Esophagus muscularis mucosa (tissue), 4 donors: ENCODE data around the gene MYCBPAP. TPM values are rescaled to one million over a fixed set of nuclear protein-coding genes. Genes with fewer than 3 reads are reported as not detected.

Experiments used
- DNase-seq: peaks from one replicate; pipeline ENCODE4 v3.0.0-alpha.2; 2017; ENCODE audit errors: extremely low spot score
- H3K27ac ChIP-seq, 4 donors: fragments of 200-600 bp; sonication (generic); replicated peaks in 1 of 4; 1 replicate in 3 of 4; 2 replicates in 1 of 4; pipeline ENCODE4 v1.5.1; 2016 to 2019; ENCODE audit warnings: mild to moderate bottlenecking in 1 of 4
- H3K27me3 ChIP-seq, 4 donors: fragments of 200-600 bp; sonication (generic); one replicate each; pipeline versions ENCODE4 v1.5.1 to v1.6.0; 2016 to 2019
- H3K36me3 ChIP-seq, 4 donors: fragments of 200-600 bp; sonication (generic); one replicate each; pipeline ENCODE4 v1.5.1; 2016 to 2019
- H3K4me1 ChIP-seq, 4 donors: fragments of 200-600 bp; sonication (generic); one replicate each; pipeline ENCODE4 v1.5.1; 2016 to 2019
- H3K4me3 ChIP-seq, 4 donors: fragments of 200-600 bp; sonication (generic); 1 replicate in 2 of 4; 2 replicates in 2 of 4; pipeline ENCODE4 v1.5.1; 2016 to 2019; ENCODE audit warnings: mild to moderate bottlenecking in 4 of 4, moderate library complexity in 1 of 4
- H3K9me3 ChIP-seq, 4 donors: fragments of 200-600 bp; sonication (generic); 1 replicate in 3 of 4; 2 replicates in 1 of 4; pipeline ENCODE4 v1.5.1; 2016 to 2019
- EP300 ChIP-seq: sonication (generic); formaldehyde crosslinking; IDR thresholded peaks from one replicate; pipeline ENCODE4 v1.6.1; 2017; ENCODE audit warnings: antibody characterized with exemption
- POLR2A ChIP-seq: fragments of 450-650 bp; IDR thresholded peaks from one replicate; pipeline ENCODE4 v1.6.1; 2017; ENCODE audit warnings: antibody characterized with exemption, moderate library complexity, mild to moderate bottlenecking, low read depth
- POLR2AphosphoS5 ChIP-seq, 2 donors: sonication (generic); formaldehyde crosslinking; IDR thresholded peaks; one replicate each; pipeline ENCODE4 v1.6.1; 2017; ENCODE audit warnings: antibody characterized with exemption in 2 of 2
- WGBS: methylation state at CpG from one replicate; pipeline ENCODE4 v1.1.5; 2018; 5-methylcytosine and 5-hydroxymethylcytosine counted together
- intact Hi-C: fragments of 100-400 bp; cut with DNase I; formaldehyde crosslinking; loops from one replicate; pipeline ENCODE4 v1.15.1; 2023
- total RNA-seq, 4 donors: library from RNA; depleted of rRNA; stranded (reverse); fragments of >200 nt; gene quantifications; one replicate each; pipeline versions ENCODE4 v1.1.0 to v1.2.1, GENCODE V29; 2016
- TF ChIP-seq, protein P1 (sequence below), 3 experiments: fragments of 200-600 bp in 2 of 3; fragments of 450-650 bp in 1 of 3; sonication (generic) in 2 of 3; IDR thresholded peaks; one replicate each; pipeline ENCODE4 v1.5.1; 2017 to 2019; ENCODE audit warnings: antibody characterized with exemption in 3 of 3, mild to moderate bottlenecking in 2 of 3, moderate library complexity in 1 of 3

MYCBPAP gene
- total RNA-seq, 4 donors from 2014 or later, result 0.33 to 1.6 (median 1.2) TPM; not detected in 1

- Histone ChIP-seq H3K27me3 (no peaks in the 10 kb centered on the region), H3K4me1 (peaks cover 0 to under 1% (median under 1%) of the 10 kb centered on the region in 4 donors), H3K27ac (no peak overlapping the region), H3K36me3 (no peaks in the 10 kb centered on the region), H3K4me3 (no peak overlapping the region), H3K9me3 (no peaks in the 10 kb centered on the region)
- no peak for DNase-seq
- intact Hi-C loops, result no loop called here
- 89% methylated on average over 8 of the region's 9 CpGs for WGBS
- TF ChIP-seq POLR2AphosphoS5 (IDR thresholded peaks at IDR 0.05) (no peak), POLR2A (no peak), EP300 (no peak)
- TF ChIP-seq, protein P1, sequence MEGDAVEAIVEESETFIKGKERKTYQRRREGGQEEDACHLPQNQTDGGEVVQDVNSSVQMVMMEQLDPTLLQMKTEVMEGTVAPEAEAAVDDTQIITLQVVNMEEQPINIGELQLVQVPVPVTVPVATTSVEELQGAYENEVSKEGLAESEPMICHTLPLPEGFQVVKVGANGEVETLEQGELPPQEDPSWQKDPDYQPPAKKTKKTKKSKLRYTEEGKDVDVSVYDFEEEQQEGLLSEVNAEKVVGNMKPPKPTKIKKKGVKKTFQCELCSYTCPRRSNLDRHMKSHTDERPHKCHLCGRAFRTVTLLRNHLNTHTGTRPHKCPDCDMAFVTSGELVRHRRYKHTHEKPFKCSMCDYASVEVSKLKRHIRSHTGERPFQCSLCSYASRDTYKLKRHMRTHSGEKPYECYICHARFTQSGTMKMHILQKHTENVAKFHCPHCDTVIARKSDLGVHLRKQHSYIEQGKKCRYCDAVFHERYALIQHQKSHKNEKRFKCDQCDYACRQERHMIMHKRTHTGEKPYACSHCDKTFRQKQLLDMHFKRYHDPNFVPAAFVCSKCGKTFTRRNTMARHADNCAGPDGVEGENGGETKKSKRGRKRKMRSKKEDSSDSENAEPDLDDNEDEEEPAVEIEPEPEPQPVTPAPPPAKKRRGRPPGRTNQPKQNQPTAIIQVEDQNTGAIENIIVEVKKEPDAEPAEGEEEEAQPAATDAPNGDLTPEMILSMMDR (IDR thresholded peaks at IDR 0.05), result no peak
Measured at GRCh38 chr17:50502301-50502990, 5.8 kb upstream of the MYCBPAP start.

- Histone ChIP-seq H3K36me3 (no peaks in the 10 kb centered on the region), H3K4me1 (peaks cover 11 to 22% (median 17%) of the 10 kb centered on the region in 4 donors), H3K4me3 (no peak overlapping the region), H3K27ac (no peak overlapping the region), H3K9me3 (no peaks in the 10 kb centered on the region), H3K27me3 (no peaks in the 10 kb centered on the region)
- intact Hi-C loops, result no loop called here
- TF ChIP-seq EP300, result no peak
- TF ChIP-seq POLR2AphosphoS5 (IDR thresholded peaks at IDR 0.05), result no peak
- TF ChIP-seq, protein P1 (IDR thresholded peaks at IDR 0.05), result no peak
- TF ChIP-seq POLR2A, result no peak
- 86% methylated on average over 7 of the region's 7 CpGs for WGBS
- no peak for DNase-seq
Measured at GRCh38 chr17:50505591-50506130, 2.6 kb upstream of the MYCBPAP start.

GRCh38 chr17:50506298-50506697 lies 1.9 kb upstream of the MYCBPAP start:
- Histone ChIP-seq H3K4me3 (no peak overlapping the region), H3K27ac (no peak overlapping the region), H3K9me3 (no peaks in the 10 kb centered on the region), H3K27me3 (no peaks in the 10 kb centered on the region), H3K36me3 (no peaks in the 10 kb centered on the region), H3K4me1 (peaks cover 17 to 22% (median 20%) of the 10 kb centered on the region in 4 donors)
- intact Hi-C loops, result no loop called here
- no peak for DNase-seq
- WGBS, result 89% methylated on average over 7 of the region's 7 CpGs
- TF ChIP-seq, protein P1 (IDR thresholded peaks at IDR 0.05), result no peak
- TF ChIP-seq POLR2A (no peak), EP300 (no peak), POLR2AphosphoS5 (IDR thresholded peaks at IDR 0.05) (no peak)

DNA sequence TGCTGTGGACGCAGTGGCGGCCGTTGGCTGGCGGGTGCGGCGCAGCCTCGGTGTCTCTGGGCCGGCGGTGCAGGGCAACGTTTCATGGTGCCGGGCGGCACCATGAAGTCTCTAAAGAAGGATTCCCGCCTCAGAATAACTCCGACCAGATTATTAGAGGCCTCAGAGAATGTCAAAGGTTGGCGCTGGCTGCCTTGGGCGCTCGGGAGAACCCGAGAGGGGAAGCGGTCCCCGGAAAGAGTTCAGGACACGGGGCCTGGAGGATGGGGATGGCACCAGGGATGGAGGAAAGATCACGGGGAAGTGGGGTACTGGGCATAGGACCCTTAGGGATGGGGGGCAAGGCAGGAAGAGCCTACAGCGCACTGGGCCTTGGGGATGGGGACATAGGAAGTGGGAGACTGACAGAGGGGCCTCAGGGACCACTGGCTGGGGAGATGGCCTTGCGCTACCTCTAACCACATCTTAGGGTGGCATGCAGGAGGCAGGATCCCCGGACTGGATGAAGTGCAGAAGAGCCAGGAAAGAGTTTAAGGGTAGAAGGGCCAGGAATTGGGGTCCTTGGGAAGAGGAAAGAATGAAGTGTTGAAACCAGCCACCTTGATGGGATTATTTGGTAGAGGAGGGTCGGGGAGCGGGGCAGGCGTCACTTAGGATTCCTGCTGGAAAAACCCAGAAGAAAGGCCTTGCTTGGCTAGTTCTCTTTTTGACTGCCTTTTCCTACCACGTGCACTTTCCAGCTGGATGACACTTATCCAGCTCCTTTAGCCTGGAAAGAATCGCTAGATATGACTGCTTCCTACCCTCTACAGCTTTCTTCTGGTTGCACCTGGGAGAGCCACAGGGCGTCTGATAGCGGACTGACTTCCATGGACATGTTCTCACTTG lies 578 bp downstream of the MYCBPAP start:
- WGBS, result 29% methylated on average over 27 of the region's 32 CpGs
- Histone ChIP-seq H3K4me1 (peaks cover 18 to 22% (median 21%) of the 10 kb centered on the region in 4 donors), H3K27ac (peak overlapping the region; percentile 69 to 83 (median 80)), H3K9me3 (no peaks in the 10 kb centered on the region), H3K4me3 (peak overlapping the region; percentile 65 to 82 (median 69)), H3K36me3 (no peaks in the 10 kb centered on the region), H3K27me3 (no peaks in the 10 kb centered on the region)
- intact Hi-C loops, result no loop called here
- no peak for TF ChIP-seq POLR2AphosphoS5 (IDR thresholded peaks at IDR 0.05)
- no peak for TF ChIP-seq EP300
- no peak for TF ChIP-seq POLR2A
- TF ChIP-seq, protein P1 (IDR thresholded peaks at IDR 0.05), result no peak
- no peak for DNase-seq
